K562 (cell line): Measurements from ENCODE around the gene MTSS2. TPM values are rescaled to one million over a fixed set of nuclear protein-coding genes. Genes with fewer than 3 reads are reported as not detected.

ENCODE experiments used
- ATAC-seq: fragments of 200-7000 bp; cut with Tn5 transposase; 3 replicates; pipeline ENCODE4 v1.9.1; 2020; ENCODE audit warnings: moderate library complexity
- BruUV-seq: library from RNA; stranded (reverse); fragments of 400-500 nt; replicated peaks from 2 replicates; lab custom pipeline; 2021; lab: Mats Ljungman, UMichigan
- CTCF ChIA-PET: fragments of 300-600 bp; formaldehyde crosslinking; extraction: SDS; loops from one replicate; lab custom pipeline; 2021; ENCODE audit warnings: low intra/inter-chr PET ratio; lab: Yijun Ruan, JAX
- POLR2A ChIA-PET: fragments of 300-600, 350-650 bp; sonication (Branson Sonifier 250); formaldehyde crosslinking; extraction: SDS; loops from one replicate; lab custom pipeline; 2021; ENCODE audit warnings: antibody characterized with exemption, inconsistent platforms; lab: Yijun Ruan, JAX
- DNase-seq, 4 experiments: peaks; one replicate each; pipeline versions ENCODE4 v3.0.0 to v3.0.0-alpha.2; 2011 to 2018; ENCODE audit warnings: low spot score in 3 of 4, mixed read lengths in 3 of 4; ENCODE audit errors: extremely low read depth in 1 of 4
- FAIRE-seq: peaks from 2 replicates; lab custom pipeline; 2011; peaks lifted over from hg19 to GRCh38; lab: Jason Lieb, UNC
- H2AFZ ChIP-seq: 2 replicates; pipeline ENCODE4 v1.6.0; 2011; ENCODE audit warnings: low read depth, low read length, control low read depth, inconsistent platforms
- H3K27ac ChIP-seq: fragments of 200-600 bp; 3 replicates; pipeline ENCODE4 v1.8.0; 2011; ENCODE audit warnings: low read depth, mild to moderate bottlenecking, control low read depth, inconsistent platforms, low read length, moderate library complexity, mixed read lengths; ENCODE audit errors: extremely low read depth
- H3K27me3 ChIP-seq, 2 experiments: fragments of 300-600 bp in 1 of 2; 2 replicates in 1 of 2; 3 replicates in 1 of 2; pipeline versions ENCODE4 v1.6.0 to v1.8.0; 2011; ENCODE audit warnings: inconsistent platforms in 2 of 2, low read length in 2 of 2, mild to moderate bottlenecking in 1 of 2, mixed read lengths in 1 of 2, moderate library complexity in 1 of 2; ENCODE audit not compliant: control insufficient read depth in 2 of 2, insufficient read depth in 2 of 2
- H3K36me3 ChIP-seq: fragments of 300-600 bp; 3 replicates; pipeline ENCODE4 v1.8.0; 2011; ENCODE audit warnings: mild to moderate bottlenecking, low read length, inconsistent platforms; ENCODE audit not compliant: control insufficient read depth, insufficient read depth
- H3K4me1 ChIP-seq, 2 experiments: fragments of 200-600 bp in 1 of 2; replicated peaks in 1 of 2; 2 replicates in 1 of 2; 3 replicates in 1 of 2; pipeline versions ENCODE4 v1.5.1 to v1.8.0; 2011; ENCODE audit warnings: inconsistent platforms in 2 of 2, low read length in 2 of 2, mild to moderate bottlenecking in 1 of 2, mixed read lengths in 1 of 2, moderate library complexity in 1 of 2; ENCODE audit not compliant: control insufficient read depth in 2 of 2, insufficient read depth in 2 of 2
- H3K4me2 ChIP-seq: 2 replicates; pipeline ENCODE4 v1.6.1; 2011; ENCODE audit warnings: low read length, control low read depth, inconsistent platforms, mixed read lengths; ENCODE audit not compliant: insufficient read depth
- H3K4me3 ChIP-seq: fragments of 200-600 bp; sonication (generic), shearing (Covaris generic); 2 replicates; pipeline ENCODE4 v1.5.1; 2016; ENCODE audit warnings: control low read depth, inconsistent platforms
- H3K79me2 ChIP-seq: fragments of 200-600 bp; 3 replicates; pipeline ENCODE4 v1.8.0; 2011; ENCODE audit warnings: low read length, inconsistent platforms; ENCODE audit not compliant: control insufficient read depth, insufficient read depth
- H3K9ac ChIP-seq, 2 experiments: 2 replicates each; pipeline versions ENCODE4 v1.6.0 to v1.6.1; 2011; ENCODE audit warnings: low read depth in 2 of 2, low read length in 2 of 2, control low read depth in 1 of 2, inconsistent platforms in 1 of 2, mild to moderate bottlenecking in 1 of 2, mixed read lengths in 1 of 2; ENCODE audit not compliant: insufficient read depth in 1 of 2
- H3K9me1 ChIP-seq: one replicate; pipeline ENCODE4 v1.6.0; 2011; ENCODE audit warnings: inconsistent platforms, mild to moderate bottlenecking, low read length, moderate library complexity; ENCODE audit not compliant: control insufficient read depth, insufficient read depth
- H3K9me3 ChIP-seq: replicated peaks from 2 replicates; pipeline ENCODE4 v1.5.1; 2011; ENCODE audit warnings: low read depth, low read length, inconsistent platforms; ENCODE audit not compliant: control insufficient read depth, insufficient read depth
- H4K20me1 ChIP-seq: replicated peaks from 2 replicates; pipeline ENCODE4 v1.6.1; 2011; ENCODE audit warnings: low read length, inconsistent platforms, mixed read lengths; ENCODE audit not compliant: control insufficient read depth, insufficient read depth
- CEBPG ChIP-seq, 3 experiments: fragments of 200-800 bp in 1 of 3; sonication (Bioruptor generic) in 1 of 3; sonication (generic) in 1 of 3; formaldehyde crosslinking in 1 of 3; IDR thresholded peaks in 2 of 3; conservative IDR thresholded peaks in 1 of 3; 2 replicates each; pipeline versions ENCODE4 v1.6.1 to v1.8.0; 2016 to 2022; ENCODE audit warnings: missing compliant biosample characterization in 2 of 3, missing genetic modification characterization in 2 of 3, mild to moderate bottlenecking in 1 of 3, missing genetic modification reagents in 1 of 3
- ZNF561 ChIP-seq: fragments of 450-650 bp; formaldehyde crosslinking; conservative IDR thresholded peaks from 2 replicates; pipeline ENCODE4 v1.4.0; 2020; ENCODE audit warnings: mild to moderate bottlenecking, moderate library complexity
- WGBS: fragments of 100-300 bp; shearing (Covaris generic); methylation state at CpG from one replicate; pipeline ENCODE4 v1.1.6; 2016; ENCODE audit warnings: low coverage, mixed read lengths; ENCODE audit not compliant: insufficient coverage; ENCODE audit errors: missing lambda C conversion rate; 5-methylcytosine and 5-hydroxymethylcytosine counted together
- in situ Hi-C: fragments of 300-500 bp; cut with MboI; formaldehyde crosslinking; loops from 4 replicates; pipeline ENCODE4 v1.15.0; 2018; ENCODE audit warnings: inconsistent platforms, mixed read lengths
- intact Hi-C: fragments of 100-400 bp; cut with micrococcal nuclease; formaldehyde crosslinking; loops from 2 replicates; pipeline ENCODE4 v1.14.2; 2022
- polyA plus RNA-seq, 8 experiments: library from polyadenylated mRNA; depleted of rRNA in 4 of 8; stranded (reverse) in 5 of 8; unstranded in 3 of 8; fragments of >200 nt; fragmentation: Nextera tagmentation in 2 of 8; fragmentation: Illumina TruSeq in 1 of 8; extraction: Ambion mirVana in 2 of 8; extraction: Trizol in 1 of 8; gene quantifications; 2 replicates each; pipeline versions ENCODE4 v1.2.1 to v1.2.3, GENCODE V29; 2011 to 2014; ENCODE audit warnings: inconsistent platforms in 1 of 8, missing spikeins in 1 of 8
- total RNA-seq, 7 experiments: library from RNA; depleted of rRNA in 6 of 7; stranded (reverse); fragments of >200 nt in 6 of 7; fragmentation: Illumina TruSeq in 2 of 7; extraction: Trizol in 2 of 7; gene quantifications; 2 replicates each; pipeline versions ENCODE4 v1.2.1 to v1.2.3, GENCODE V29; 2011 to 2021; ENCODE audit warnings: low replicate concordance in 1 of 7
- TF ChIP-seq, protein P1 (sequence below), 2 experiments: fragments of 450-650 bp in 1 of 2; sonication (generic) in 1 of 2; formaldehyde crosslinking in 1 of 2; IDR thresholded peaks in 1 of 2; conservative IDR thresholded peaks in 1 of 2; 2 replicates each; pipeline versions ENCODE4 v1.6.1 to v1.8.1; 2016 to 2023; ENCODE audit warnings: mild to moderate bottlenecking in 2 of 2, moderate library complexity in 2 of 2, inconsistent platforms in 1 of 2, missing genetic modification reagents in 1 of 2

MTSS2 gene
- total and polyA plus RNA-seq, 9 of the 15 experiments (the other 6 are each of a cell fraction or from before 2014, with no cell fraction given): 0.11 to 60.3 (median 16.9) TPM

DNA sequence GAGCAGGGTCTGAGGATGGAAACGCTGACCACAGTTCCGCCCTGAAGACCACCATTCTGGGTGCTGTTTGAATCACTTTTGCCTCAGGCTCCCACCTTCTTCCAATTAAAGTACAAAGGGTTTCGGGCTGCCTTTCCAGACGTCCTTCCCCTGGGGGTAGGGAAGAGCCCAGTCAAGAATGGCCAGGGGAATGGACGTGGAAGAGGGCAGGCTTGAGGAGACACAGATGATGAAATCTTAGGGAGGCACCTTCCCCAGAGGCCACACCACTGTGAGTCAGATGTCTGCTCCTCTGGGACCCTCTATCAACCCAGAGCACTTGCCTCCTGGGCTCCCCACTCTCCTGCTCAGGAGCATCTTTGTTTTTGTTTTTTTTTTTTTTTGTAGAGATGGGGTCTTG is 27.5 kb upstream of the MTSS2 start:
- H3K79me2 ChIP-seq: no peaks in the 10 kb centered on the region
- H3K9ac ChIP-seq: no peak overlapping the region
- FAIRE-seq (no peak), DNase-seq (no peak), ATAC-seq (peak; percentile 64)
- POLR2A ChIA-PET: interaction anchor here (1.5 kb wide), 1 partner anchor 51 kb away, joined by 3 read pairs; no protein-coding TSS in a partner anchor
- TF ChIP-seq CEBPG (CRISPR knock-in tag; IDR thresholded peaks at IDR 0.05): no peak
- TF ChIP-seq CEBPG (tag; conservative IDR thresholded peaks at IDR 0.05 in 1 of 2, IDR thresholded peaks at IDR 0.05 in 1 of 2): peak in 1 of 2 experiments; percentile 53; a peak in 2 of 4 replicates
- no peak for TF ChIP-seq ZNF561 (CRISPR knock-in tag)
- TF ChIP-seq, protein P1, sequence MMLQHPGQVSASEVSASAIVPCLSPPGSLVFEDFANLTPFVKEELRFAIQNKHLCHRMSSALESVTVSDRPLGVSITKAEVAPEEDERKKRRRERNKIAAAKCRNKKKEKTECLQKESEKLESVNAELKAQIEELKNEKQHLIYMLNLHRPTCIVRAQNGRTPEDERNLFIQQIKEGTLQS (IDR thresholded peaks at IDR 0.05): peak; percentile 61
- TF ChIP-seq, protein P1 (CRISPR knock-in tag; conservative IDR thresholded peaks at IDR 0.05): no peak
- no peak overlapping the region for H3K27ac ChIP-seq
- BruUV-seq: no TSS peak
- H3K9me1 ChIP-seq: peaks cover 3% of the 10 kb centered on the region
- 62% methylated on average over 5 of the region's 5 CpGs for WGBS
- intact Hi-C loops: no loop called here
- H2AFZ ChIP-seq: no peak overlapping the region
- H4K20me1 ChIP-seq: no peaks in the 10 kb centered on the region
- in situ Hi-C loops: no loop called here
- H3K4me2 ChIP-seq: no peak overlapping the region
- no peak overlapping the region for H3K4me3 ChIP-seq
- CTCF ChIA-PET: no interaction called here
- H3K27me3 ChIP-seq: no peaks in the 10 kb centered on the region
- H3K4me1 ChIP-seq: peaks cover 2 to 14% of the 10 kb centered on the region in 2 experiments; a peak in 3 of 5 replicates
- H3K9me3 ChIP-seq: no peaks in the 10 kb centered on the region
- H3K36me3 ChIP-seq: peaks cover 5% of the 10 kb centered on the region; the same call in 1 of the 3 replicates
